ENCODE measurements around the gene LDB2.

Gene LDB2

GRCh38 chr4:16684097-16684496 is 214.3 kb downstream of the LDB2 start:
- H3K4me3 Mint-ChIP-seq = no peak overlapping the region

GRCh38 chr4:16682975-16683374 is 215.5 kb downstream of the LDB2 start:
- Mint-ChIP-seq H3K9me3 (no peaks in the 10 kb centered on the region), H3K36me3 (ENCODE audit: low read depth) (no peaks in the 10 kb centered on the region), H3K27me3 (ENCODE audit: low read depth) (no peaks in the 10 kb centered on the region), H3K4me3 (no peak overlapping the region), H3K4me1 (ENCODE audit: low read depth) (no peaks in the 10 kb centered on the region), H3K27ac (no peak overlapping the region)

More at GRCh38 chr4:16684097-16684496, 214.3 kb downstream of the LDB2 start:
- Mint-ChIP-seq H3K27ac (no peak overlapping the region), H3K36me3 (ENCODE audit: low read depth) (no peaks in the 10 kb centered on the region), H3K4me1 (ENCODE audit: low read depth) (no peaks in the 10 kb centered on the region), H3K9me3 (no peaks in the 10 kb centered on the region), H3K27me3 (ENCODE audit: low read depth) (no peaks in the 10 kb centered on the region)

GRCh38 chr4:16677001-16677944 is 221.2 kb downstream of the LDB2 start:
- H3K36me3 Mint-ChIP-seq (ENCODE audit: low read depth) = no peaks in the 10 kb centered on the region
- no peak overlapping the region for H3K27ac Mint-ChIP-seq
- H3K27me3 Mint-ChIP-seq (ENCODE audit: low read depth) = no peaks in the 10 kb centered on the region
- H3K9me3 Mint-ChIP-seq = no peaks in the 10 kb centered on the region
- H3K4me3 Mint-ChIP-seq = no peak overlapping the region
- no peaks in the 10 kb centered on the region for H3K4me1 Mint-ChIP-seq (ENCODE audit: low read depth)

GRCh38 chr4:16676230-16676770 is 222.1 kb downstream of the LDB2 start:
- H3K4me3 Mint-ChIP-seq = no peak overlapping the region
- H3K4me1 Mint-ChIP-seq (ENCODE audit: low read depth) = no peaks in the 10 kb centered on the region
- H3K9me3 Mint-ChIP-seq = no peaks in the 10 kb centered on the region
- no peaks in the 10 kb centered on the region for H3K36me3 Mint-ChIP-seq (ENCODE audit: low read depth)
- H3K27me3 Mint-ChIP-seq (ENCODE audit: low read depth) = no peaks in the 10 kb centered on the region
- H3K27ac Mint-ChIP-seq = no peak overlapping the region

- H3K9me3 Mint-ChIP-seq = no peaks in the 10 kb centered on the region
- H3K27ac Mint-ChIP-seq = no peak overlapping the region
- H3K27me3 Mint-ChIP-seq (ENCODE audit: low read depth) = no peaks in the 10 kb centered on the region
- no peaks in the 10 kb centered on the region for H3K36me3 Mint-ChIP-seq (ENCODE audit: low read depth)
- H3K4me3 Mint-ChIP-seq = no peak overlapping the region
- no peaks in the 10 kb centered on the region for H3K4me1 Mint-ChIP-seq (ENCODE audit: low read depth)
Observed at GRCh38 chr4:16674082-16674481, 224.4 kb downstream of the LDB2 start.

GRCh38 chr4:16672421-16672820 is 226.0 kb downstream of the LDB2 start:
- H3K27me3 Mint-ChIP-seq (ENCODE audit: low read depth) = no peaks in the 10 kb centered on the region
- H3K4me3 Mint-ChIP-seq = no peak overlapping the region
- no peak overlapping the region for H3K27ac Mint-ChIP-seq
- H3K9me3 Mint-ChIP-seq = no peaks in the 10 kb centered on the region
- H3K36me3 Mint-ChIP-seq (ENCODE audit: low read depth) = no peaks in the 10 kb centered on the region
- H3K4me1 Mint-ChIP-seq (ENCODE audit: low read depth) = no peaks in the 10 kb centered on the region

GRCh38 chr4:16671741-16672140 is 226.7 kb downstream of the LDB2 start:
- no peak overlapping the region for H3K4me3 Mint-ChIP-seq

GRCh38 chr4:16670727-16671126 is 227.7 kb downstream of the LDB2 start:
- no peaks in the 10 kb centered on the region for H3K9me3 Mint-ChIP-seq

More at GRCh38 chr4:16671741-16672140, 226.7 kb downstream of the LDB2 start:
- no peaks in the 10 kb centered on the region for H3K36me3 Mint-ChIP-seq (ENCODE audit: low read depth)
- no peaks in the 10 kb centered on the region for H3K4me1 Mint-ChIP-seq (ENCODE audit: low read depth)
- no peaks in the 10 kb centered on the region for H3K9me3 Mint-ChIP-seq
- no peaks in the 10 kb centered on the region for H3K27me3 Mint-ChIP-seq (ENCODE audit: low read depth)
- no peak overlapping the region for H3K27ac Mint-ChIP-seq

GRCh38 chr4:16669036-16669435 is 229.4 kb downstream of the LDB2 start:
- Mint-ChIP-seq H3K4me1 (ENCODE audit: low read depth) (no peaks in the 10 kb centered on the region), H3K27ac (no peak overlapping the region), H3K27me3 (ENCODE audit: low read depth) (no peaks in the 10 kb centered on the region), H3K36me3 (ENCODE audit: low read depth) (no peaks in the 10 kb centered on the region), H3K4me3 (no peak overlapping the region), H3K9me3 (peaks cover 8% of the 10 kb centered on the region)

More at GRCh38 chr4:16670727-16671126, 227.7 kb downstream of the LDB2 start:
- Mint-ChIP-seq H3K36me3 (ENCODE audit: low read depth) (no peaks in the 10 kb centered on the region), H3K27me3 (ENCODE audit: low read depth) (no peaks in the 10 kb centered on the region), H3K27ac (no peak overlapping the region), H3K4me1 (ENCODE audit: low read depth) (no peaks in the 10 kb centered on the region), H3K4me3 (no peak overlapping the region)

- H3K9me3 Mint-ChIP-seq = peaks cover 8% of the 10 kb centered on the region
- no peak overlapping the region for H3K4me3 Mint-ChIP-seq
- H3K27me3 Mint-ChIP-seq (ENCODE audit: low read depth) = no peaks in the 10 kb centered on the region
- H3K4me1 Mint-ChIP-seq (ENCODE audit: low read depth) = no peaks in the 10 kb centered on the region
- H3K27ac Mint-ChIP-seq = no peak overlapping the region
- H3K36me3 Mint-ChIP-seq (ENCODE audit: low read depth) = no peaks in the 10 kb centered on the region
Observed at GRCh38 chr4:16668488-16668887, 230.0 kb downstream of the LDB2 start.

GRCh38 chr4:16667464-16667863 is 231.0 kb downstream of the LDB2 start:
- H3K27ac Mint-ChIP-seq = no peak overlapping the region
- no peaks in the 10 kb centered on the region for H3K27me3 Mint-ChIP-seq (ENCODE audit: low read depth)
- no peaks in the 10 kb centered on the region for H3K4me1 Mint-ChIP-seq (ENCODE audit: low read depth)
- peaks cover 8% of the 10 kb centered on the region for H3K9me3 Mint-ChIP-seq
- no peak overlapping the region for H3K4me3 Mint-ChIP-seq
- H3K36me3 Mint-ChIP-seq (ENCODE audit: low read depth) = no peaks in the 10 kb centered on the region

- H3K27me3 Mint-ChIP-seq (ENCODE audit: low read depth) = no peaks in the 10 kb centered on the region
- no peaks in the 10 kb centered on the region for H3K4me1 Mint-ChIP-seq (ENCODE audit: low read depth)
- peaks cover 8% of the 10 kb centered on the region for H3K9me3 Mint-ChIP-seq
- H3K27ac Mint-ChIP-seq = no peak overlapping the region
- H3K4me3 Mint-ChIP-seq = no peak overlapping the region
- no peaks in the 10 kb centered on the region for H3K36me3 Mint-ChIP-seq (ENCODE audit: low read depth)
Observed at GRCh38 chr4:16665942-16666551, 232.4 kb downstream of the LDB2 start.

GRCh38 chr4:16663732-16664131 is 234.7 kb downstream of the LDB2 start:
- Mint-ChIP-seq H3K4me3 (no peak overlapping the region), H3K27ac (no peak overlapping the region), H3K36me3 (ENCODE audit: low read depth) (no peaks in the 10 kb centered on the region), H3K4me1 (ENCODE audit: low read depth) (no peaks in the 10 kb centered on the region), H3K9me3 (peaks cover 8% of the 10 kb centered on the region), H3K27me3 (ENCODE audit: low read depth) (no peaks in the 10 kb centered on the region)

GRCh38 chr4:16663307-16663706 is 235.1 kb downstream of the LDB2 start:
- no peaks in the 10 kb centered on the region for H3K4me1 Mint-ChIP-seq (ENCODE audit: low read depth)
- no peaks in the 10 kb centered on the region for H3K36me3 Mint-ChIP-seq (ENCODE audit: low read depth)
- peaks cover 8% of the 10 kb centered on the region for H3K9me3 Mint-ChIP-seq
- H3K27me3 Mint-ChIP-seq (ENCODE audit: low read depth) = no peaks in the 10 kb centered on the region
- no peak overlapping the region for H3K27ac Mint-ChIP-seq
- H3K4me3 Mint-ChIP-seq = no peak overlapping the region

- H3K9me3 Mint-ChIP-seq = peaks cover 8% of the 10 kb centered on the region
- no peaks in the 10 kb centered on the region for H3K4me1 Mint-ChIP-seq (ENCODE audit: low read depth)
- H3K4me3 Mint-ChIP-seq = no peak overlapping the region
- no peaks in the 10 kb centered on the region for H3K27me3 Mint-ChIP-seq (ENCODE audit: low read depth)
- no peak overlapping the region for H3K27ac Mint-ChIP-seq
- no peaks in the 10 kb centered on the region for H3K36me3 Mint-ChIP-seq (ENCODE audit: low read depth)
Observed at GRCh38 chr4:16661813-16662212, 236.6 kb downstream of the LDB2 start.

All from T-helper 1 cell treated with Interleukin-12 subunit alpha and Interleukin-12 subunit beta and Interleukin-4 antibody, amounts not matched to agents 30 μg/mL and 1 μg/mL, for 36 hours (primary cell).